ENCODE data around the gene TBC1D8. TPM values are rescaled to one million over a fixed set of nuclear protein-coding genes. Genes with fewer than 3 reads are reported as not detected.

The TBC1D8 gene
- total and polyA plus RNA-seq, 12 donors = 7.6 to 17.2 (median 10.8) TPM

DNA sequence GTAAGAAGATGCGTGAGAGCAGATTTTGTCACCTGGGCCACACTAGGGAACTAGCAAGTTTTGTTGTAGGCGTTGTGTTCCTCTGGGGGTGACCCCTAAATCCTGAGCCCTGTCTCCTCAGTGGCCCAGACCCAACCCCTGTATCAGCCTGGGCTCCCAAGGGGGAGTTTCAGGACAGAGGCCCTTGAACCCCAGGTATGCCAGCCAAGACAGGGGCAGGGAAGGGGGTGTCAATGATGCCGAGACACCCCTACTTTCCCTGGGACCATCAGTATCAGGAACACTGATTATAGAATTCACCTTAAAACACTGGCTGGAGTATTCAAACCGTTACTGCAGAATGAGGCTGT, 188.2 kb downstream of the TBC1D8 start:
- Histone ChIP-seq H3K9me3 (replicated peaks in 1 of 3) (no peaks in the 10 kb centered on the region), H3K36me3 (replicated peaks in 1 of 2) (no peaks in the 10 kb centered on the region), H3K4me1 (replicated peaks in 1 of 2) (peaks cover 0 to 5% of the 10 kb centered on the region in 2 donors), H3K4me3 (no peak overlapping the region), H3K27ac (no peak overlapping the region), H3K27me3 (no peaks in the 10 kb centered on the region)
- no peak for DNase-seq
- WGBS, 4 donors = 91 to 98% (median 92%) methylated on average over 4 of the region's 4 CpGs
- no peak for TF ChIP-seq POLR2A (IDR thresholded peaks at IDR 0.05)
- TF ChIP-seq, protein P1, sequence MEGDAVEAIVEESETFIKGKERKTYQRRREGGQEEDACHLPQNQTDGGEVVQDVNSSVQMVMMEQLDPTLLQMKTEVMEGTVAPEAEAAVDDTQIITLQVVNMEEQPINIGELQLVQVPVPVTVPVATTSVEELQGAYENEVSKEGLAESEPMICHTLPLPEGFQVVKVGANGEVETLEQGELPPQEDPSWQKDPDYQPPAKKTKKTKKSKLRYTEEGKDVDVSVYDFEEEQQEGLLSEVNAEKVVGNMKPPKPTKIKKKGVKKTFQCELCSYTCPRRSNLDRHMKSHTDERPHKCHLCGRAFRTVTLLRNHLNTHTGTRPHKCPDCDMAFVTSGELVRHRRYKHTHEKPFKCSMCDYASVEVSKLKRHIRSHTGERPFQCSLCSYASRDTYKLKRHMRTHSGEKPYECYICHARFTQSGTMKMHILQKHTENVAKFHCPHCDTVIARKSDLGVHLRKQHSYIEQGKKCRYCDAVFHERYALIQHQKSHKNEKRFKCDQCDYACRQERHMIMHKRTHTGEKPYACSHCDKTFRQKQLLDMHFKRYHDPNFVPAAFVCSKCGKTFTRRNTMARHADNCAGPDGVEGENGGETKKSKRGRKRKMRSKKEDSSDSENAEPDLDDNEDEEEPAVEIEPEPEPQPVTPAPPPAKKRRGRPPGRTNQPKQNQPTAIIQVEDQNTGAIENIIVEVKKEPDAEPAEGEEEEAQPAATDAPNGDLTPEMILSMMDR (IDR thresholded peaks at IDR 0.05) = no peak
- intact Hi-C loops (cut with DNase I) = no loop called here

DNA sequence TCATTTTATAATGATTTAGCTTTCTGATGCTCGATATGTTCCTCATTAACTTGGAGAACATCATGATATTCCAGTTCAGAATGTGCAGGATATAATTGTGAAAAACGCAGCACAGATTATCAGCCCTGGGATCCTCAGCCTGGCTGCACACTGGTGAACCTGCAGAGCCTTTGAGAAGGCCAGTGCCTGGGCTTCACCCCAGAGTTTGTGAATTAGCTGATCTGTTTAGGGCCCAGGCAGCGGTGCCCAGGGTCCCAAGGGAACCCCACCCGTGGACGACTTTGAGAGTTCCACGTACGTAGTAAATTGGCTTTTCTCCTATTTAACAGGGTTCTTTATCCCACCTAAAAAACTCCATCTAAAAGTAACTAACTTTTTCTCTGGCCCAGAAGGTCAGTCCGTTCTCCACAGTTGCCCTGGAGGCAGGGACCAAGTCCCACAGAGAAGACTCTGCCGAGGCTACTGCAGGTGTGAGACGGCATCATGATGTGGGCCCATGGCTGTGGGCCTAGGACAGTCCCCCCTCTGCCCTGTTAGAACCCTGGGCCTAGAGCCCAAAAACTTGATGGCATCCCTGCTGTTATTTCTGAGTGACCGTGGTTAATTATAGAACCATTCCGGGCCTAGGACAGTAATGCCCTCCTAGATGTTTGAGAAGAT, 188.7 kb downstream of the TBC1D8 start:
- intact Hi-C loops (cut with DNase I) = no loop called here

DNA sequence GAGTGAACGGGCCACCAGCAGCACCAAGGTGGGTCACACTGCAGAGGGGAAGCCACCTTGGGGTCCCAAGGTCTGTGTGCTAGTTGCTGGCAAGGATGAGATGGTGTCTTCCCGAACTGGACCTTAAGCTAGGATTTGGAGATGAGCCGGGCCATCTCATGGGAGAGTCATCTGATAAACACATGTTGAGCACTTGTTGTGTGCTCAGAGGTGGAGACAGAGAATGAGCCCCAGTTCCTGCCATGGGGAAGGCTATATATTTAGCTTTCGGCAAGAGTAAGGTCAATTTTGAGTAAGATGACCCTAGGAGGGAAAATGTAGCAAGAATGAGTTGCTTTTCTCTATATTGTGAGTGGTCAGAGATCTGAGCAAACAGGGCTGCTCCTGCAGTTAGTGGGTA, 190.5 kb downstream of the TBC1D8 start:
- intact Hi-C loops (cut with DNase I) = no loop called here
- no peaks in the 10 kb centered on the region for H3K36me3 ChIP-seq (replicated peaks in 1 of 2)
- H3K4me1 ChIP-seq (replicated peaks in 1 of 2) = peaks cover 0 to 10% of the 10 kb centered on the region in 2 donors
- no peak overlapping the region for H3K27ac ChIP-seq
- no peaks in the 10 kb centered on the region for H3K27me3 ChIP-seq
- DNase-seq = no peak
- H3K4me3 ChIP-seq = no peak overlapping the region
- TF ChIP-seq POLR2A (IDR thresholded peaks at IDR 0.05) = no peak
- TF ChIP-seq, protein P1 (IDR thresholded peaks at IDR 0.05) = no peak
- WGBS, 4 donors = 73 to 89% (median 85%) methylated on average over 4 of the region's 4 CpGs
- H3K9me3 ChIP-seq (replicated peaks in 1 of 3) = no peaks in the 10 kb centered on the region

More for the DNA sequence above, 188.7 kb downstream of the TBC1D8 start:
- H3K9me3 ChIP-seq (replicated peaks in 1 of 3) = no peaks in the 10 kb centered on the region
- no peak overlapping the region for H3K4me3 ChIP-seq
- no peak for DNase-seq
- peaks cover 0 to 9% of the 10 kb centered on the region in 2 donors for H3K4me1 ChIP-seq (replicated peaks in 1 of 2)
- H3K27me3 ChIP-seq = no peaks in the 10 kb centered on the region
- H3K27ac ChIP-seq = no peak overlapping the region
- WGBS, 4 donors = 85 to 92% (median 91%) methylated on average over 7 to 12 of the region's 12 CpGs
- no peaks in the 10 kb centered on the region for H3K36me3 ChIP-seq (replicated peaks in 1 of 2)
- TF ChIP-seq POLR2A (IDR thresholded peaks at IDR 0.05) = no peak
- TF ChIP-seq, protein P1 (IDR thresholded peaks at IDR 0.05) = no peak

DNA sequence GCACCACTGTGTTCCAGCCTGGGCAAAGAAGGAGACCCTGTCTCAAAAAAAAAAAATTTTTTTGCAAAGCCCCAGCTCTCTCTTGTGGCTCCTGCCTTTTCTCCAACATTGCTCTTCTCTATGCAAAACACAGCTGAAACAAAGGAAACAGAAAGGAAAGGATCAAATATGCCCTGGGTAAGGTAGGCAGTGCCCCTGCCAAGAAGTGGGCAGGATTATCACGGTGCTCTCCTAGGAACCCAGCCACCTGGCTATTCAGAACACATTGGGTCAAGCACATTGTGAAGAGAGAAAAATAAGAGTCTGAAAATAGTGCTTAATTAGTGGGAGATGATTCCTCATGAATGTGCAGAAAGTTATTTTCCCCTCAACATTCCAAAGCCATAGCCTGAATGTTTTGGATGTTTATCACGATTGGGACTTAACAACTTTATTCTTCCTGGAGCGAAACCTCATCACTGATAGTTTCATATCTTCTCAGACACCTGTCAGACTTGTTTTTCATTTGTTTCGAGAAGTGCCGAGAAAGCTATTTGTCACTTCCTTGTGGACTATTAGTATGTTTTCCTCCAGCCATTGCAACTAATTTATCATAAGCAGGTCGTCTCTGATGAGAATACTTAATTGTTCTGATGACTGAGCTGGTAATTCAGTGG, 191.8 kb downstream of the TBC1D8 start:
- H3K4me1 ChIP-seq (replicated peaks in 1 of 2) = peaks cover 0 to 10% of the 10 kb centered on the region in 2 donors
- H3K9me3 ChIP-seq (replicated peaks in 1 of 3) = no peaks in the 10 kb centered on the region
- intact Hi-C loops (cut with DNase I) = no loop called here
- TF ChIP-seq, protein P1 (IDR thresholded peaks at IDR 0.05) = no peak
- no peak for TF ChIP-seq POLR2A (IDR thresholded peaks at IDR 0.05)
- WGBS, 4 donors = 53 to 71% (median 66%) methylated on average over 6 of the region's 6 CpGs
- H3K27me3 ChIP-seq = no peaks in the 10 kb centered on the region
- no peak for DNase-seq
- no peak overlapping the region for H3K27ac ChIP-seq
- H3K4me3 ChIP-seq = no peak overlapping the region
- H3K36me3 ChIP-seq (replicated peaks in 1 of 2) = no peaks in the 10 kb centered on the region
